DOHH2 (cell line): Measurements from ENCODE around the gene GRIK2.
"Not testable (repeated sequence)": the region's sequence is repeated elsewhere in the genome, so short reads cannot be mapped to it uniquely, and the experiment has no call there.

Experiments
- H3F3A ChIP-seq: fragments of 200-600 bp; sonication (generic), shearing (Covaris generic); 2 replicates; pipeline ENCODE4 v1.6.0; 2016; ENCODE audit warnings: antibody characterized with exemption, mild to moderate bottlenecking; ENCODE audit not compliant: control insufficient read depth, insufficient read depth
- H3K27ac ChIP-seq: fragments of 200-600 bp; sonication (generic); 2 replicates; pipeline ENCODE4 v1.5.1; 2014; ENCODE audit warnings: low read depth, mild to moderate bottlenecking, low read length, moderate library complexity
- H3K27me3 ChIP-seq: fragments of 200-600 bp; sonication (generic); 2 replicates; pipeline ENCODE4 v1.6.1; 2014; ENCODE audit warnings: mild to moderate bottlenecking, low read length, mixed read lengths; ENCODE audit not compliant: control insufficient read depth
- H3K36me3 ChIP-seq: fragments of 200-600 bp; sonication (generic); 2 replicates; pipeline ENCODE4 v1.6.1; 2014; ENCODE audit warnings: mild to moderate bottlenecking, low read length, moderate library complexity, mixed read lengths; ENCODE audit not compliant: control insufficient read depth
- H3K4me1 ChIP-seq: fragments of 200-600 bp; sonication (generic); 2 replicates; pipeline ENCODE4 v1.6.1; 2014; ENCODE audit warnings: mild to moderate bottlenecking, low read length, mixed read lengths; ENCODE audit not compliant: control insufficient read depth
- H3K4me2 ChIP-seq: fragments of 200-600 bp; sonication (generic); 2 replicates; pipeline ENCODE4 v1.6.0; 2014; ENCODE audit warnings: mild to moderate bottlenecking, low read length, moderate library complexity
- H3K4me3 ChIP-seq: fragments of 200-600 bp; sonication (generic); 2 replicates; pipeline ENCODE4 v1.5.1; 2014; ENCODE audit warnings: mild to moderate bottlenecking, low read length, mixed read lengths
- H3K79me2 ChIP-seq: fragments of 200-600 bp; sonication (generic); 2 replicates; pipeline ENCODE4 v1.6.1; 2014; ENCODE audit warnings: mild to moderate bottlenecking, low read length, mixed read lengths; ENCODE audit not compliant: control insufficient read depth
- H3K9me2 ChIP-seq: fragments of 200-600 bp; sonication (generic); replicated peaks from 2 replicates; pipeline ENCODE4 v1.6.1; 2014; ENCODE audit warnings: mild to moderate bottlenecking, low read length, mixed read lengths; ENCODE audit not compliant: control insufficient read depth
- H3K9me3 ChIP-seq: fragments of 200-600 bp; sonication (generic); 2 replicates; pipeline ENCODE4 v1.6.1; 2014; ENCODE audit warnings: antibody characterized with exemption, low read length, mixed read lengths; ENCODE audit not compliant: control insufficient read depth, insufficient read depth
- H4K20me1 ChIP-seq: fragments of 200-600 bp; sonication (generic); 2 replicates; pipeline ENCODE4 v1.6.0; 2014; ENCODE audit warnings: low read depth, mild to moderate bottlenecking, antibody characterized with exemption, low read length, moderate library complexity; ENCODE audit not compliant: control insufficient read depth, insufficient read depth
- CTCF ChIP-seq: fragments of 200-600 bp; sonication (generic); IDR thresholded peaks from one replicate; pipeline ENCODE4 v1.5.1; 2014; ENCODE audit warnings: antibody characterized with exemption, mild to moderate bottlenecking, low read depth, low read length; ENCODE audit not compliant: poor library complexity, severe bottlenecking
- EZH2phosphoT487 ChIP-seq: fragments of 200-600 bp; sonication (generic); IDR thresholded peaks from 2 replicates; pipeline ENCODE4 v1.6.1; 2017; ENCODE audit warnings: borderline replicate concordance, mild to moderate bottlenecking, antibody characterized with exemption, low read length, moderate library complexity, mixed read lengths

Gene GRIK2

GRCh38 chr6:101630941-101631340, 237.4 kb downstream of the GRIK2 start:
- no peak overlapping the region for H3K4me3 ChIP-seq
- H3K79me2 ChIP-seq = no peaks in the 10 kb centered on the region
- H3F3A ChIP-seq = no peaks in the 10 kb centered on the region
- no peaks in the 10 kb centered on the region for H3K9me3 ChIP-seq
- no peaks in the 10 kb centered on the region for H4K20me1 ChIP-seq
- no peaks in the 10 kb centered on the region for H3K9me2 ChIP-seq
- TF ChIP-seq EZH2phosphoT487 = no peak
- no peak for TF ChIP-seq CTCF
- no peaks in the 10 kb centered on the region for H3K27me3 ChIP-seq
- H3K4me1 ChIP-seq = no peaks in the 10 kb centered on the region
- no peak overlapping the region for H3K27ac ChIP-seq
- H3K36me3 ChIP-seq = no peaks in the 10 kb centered on the region
- no peak overlapping the region for H3K4me2 ChIP-seq

- H4K20me1 ChIP-seq = no peaks in the 10 kb centered on the region
- H3K9me3 ChIP-seq = no peaks in the 10 kb centered on the region
- H3K79me2 ChIP-seq = no peaks in the 10 kb centered on the region
- no peaks in the 10 kb centered on the region for H3K9me2 ChIP-seq
- no peaks in the 10 kb centered on the region for H3K36me3 ChIP-seq
- no peak for TF ChIP-seq CTCF
- H3F3A ChIP-seq = no peaks in the 10 kb centered on the region
- no peak overlapping the region for H3K4me3 ChIP-seq
- H3K4me2 ChIP-seq = no peak overlapping the region
- no peaks in the 10 kb centered on the region for H3K27me3 ChIP-seq
- no peaks in the 10 kb centered on the region for H3K4me1 ChIP-seq
- no peak overlapping the region for H3K27ac ChIP-seq
Measured at GRCh38 chr6:101633081-101633480, 239.6 kb downstream of the GRIK2 start.

GRCh38 chr6:101638865-101639264, 245.4 kb downstream of the GRIK2 start:
- H3K79me2 ChIP-seq, H3K27ac ChIP-seq, H3F3A ChIP-seq, H3K9me3 ChIP-seq, H3K9me2 ChIP-seq, H3K4me3 ChIP-seq, H3K27me3 ChIP-seq, H3K4me1 ChIP-seq, H3K4me2 ChIP-seq, H3K36me3 ChIP-seq, H4K20me1 ChIP-seq: not testable (repeated sequence)

DNA sequence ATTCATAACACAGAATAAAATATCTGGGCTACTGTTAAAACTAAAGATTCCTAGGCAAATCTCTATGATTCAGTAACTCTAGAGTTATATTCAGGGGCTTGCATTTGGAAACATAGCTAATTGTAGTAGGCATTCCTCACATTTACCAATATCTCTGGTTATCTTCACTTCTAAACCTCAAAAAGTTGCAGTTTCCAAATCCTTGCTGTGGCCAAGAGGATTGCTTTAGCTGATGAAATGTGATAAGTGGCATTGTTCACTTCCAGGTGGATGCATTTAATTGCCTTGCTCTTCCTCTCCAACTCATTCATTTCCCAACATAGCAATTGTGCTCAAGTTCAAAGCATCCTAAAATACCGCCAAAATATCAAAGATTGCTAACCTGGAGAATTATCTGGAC, 246.6 kb downstream of the GRIK2 start:
- Histone ChIP-seq H3K27me3 (no peaks in the 10 kb centered on the region), H3K36me3 (no peaks in the 10 kb centered on the region), H3F3A (no peaks in the 10 kb centered on the region), H3K4me3 (no peak overlapping the region), H3K9me2 (no peaks in the 10 kb centered on the region), H3K79me2 (no peaks in the 10 kb centered on the region), H3K4me2 (no peak overlapping the region), H3K9me3 (no peaks in the 10 kb centered on the region), H3K27ac (no peak overlapping the region), H3K4me1 (no peaks in the 10 kb centered on the region), H4K20me1 (no peaks in the 10 kb centered on the region)
- no peak for TF ChIP-seq EZH2phosphoT487
- no peak for TF ChIP-seq CTCF
